HG03280 (cell line): ENCODE data around the gene CENPVL1.
"Not testable (repeated sequence)": the region's sequence is repeated elsewhere in the genome, so short reads cannot be mapped to it uniquely, and the experiment has no call there.

ENCODE experiments used
- ATAC-seq: cut with Tn5 transposase; IDR thresholded peaks from one replicate; pipeline ENCODE4 v1.9.1; 2021; ENCODE audit warnings: mild to moderate bottlenecking, moderate library complexity; ENCODE audit not compliant: unreplicated experiment

The CENPVL1 gene

DNA sequence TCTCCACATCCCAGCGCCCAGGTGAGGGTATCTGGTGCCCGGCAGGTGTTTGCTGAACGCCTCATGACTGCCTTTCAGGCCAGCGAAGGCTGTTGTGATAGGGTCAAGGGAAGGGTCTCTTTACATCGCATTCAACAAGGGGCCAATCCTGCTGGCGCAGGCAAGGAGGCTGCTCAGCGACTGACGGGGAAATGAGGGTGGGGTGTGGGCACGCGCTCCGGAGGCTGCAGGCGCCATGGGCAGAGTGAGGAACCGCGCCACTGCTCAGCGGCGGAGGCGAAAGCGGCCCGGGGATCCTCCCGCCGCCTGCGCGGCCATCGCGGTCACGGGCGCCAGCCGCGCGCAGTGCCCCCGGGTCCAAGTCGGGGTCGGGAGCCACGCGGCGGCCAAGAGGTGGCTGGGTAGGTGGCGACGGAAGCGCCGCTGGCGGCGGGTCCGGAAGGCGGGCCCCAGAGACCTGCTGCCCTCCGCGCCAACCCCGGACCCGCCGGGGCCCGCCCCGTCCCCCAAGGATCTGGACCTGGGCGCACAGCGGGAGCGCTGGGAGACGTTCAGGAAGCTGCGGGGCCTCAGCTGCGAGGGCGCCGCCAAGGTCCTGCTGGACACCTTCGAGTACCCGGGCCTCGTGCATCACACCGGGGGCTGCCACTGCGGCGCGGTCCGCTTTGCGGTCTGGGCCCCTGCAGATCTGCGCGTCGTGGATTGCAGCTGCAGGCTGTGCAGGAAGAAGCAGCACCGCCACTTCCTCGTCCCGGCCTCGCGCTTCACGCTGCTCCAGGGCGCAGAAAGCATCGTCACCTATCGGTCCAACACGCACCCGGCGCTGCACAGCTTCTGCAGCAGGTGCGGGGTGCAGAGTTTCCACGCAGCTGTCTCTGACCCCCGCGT is at the start of gene CENPVL1:
CENPVL1 (plus strand) TSS at position 236 of the 888 bp plus-strand sequence; CDS start at position 236, 0 bp downstream.
- ATAC-seq = not testable (repeated sequence)

DNA sequence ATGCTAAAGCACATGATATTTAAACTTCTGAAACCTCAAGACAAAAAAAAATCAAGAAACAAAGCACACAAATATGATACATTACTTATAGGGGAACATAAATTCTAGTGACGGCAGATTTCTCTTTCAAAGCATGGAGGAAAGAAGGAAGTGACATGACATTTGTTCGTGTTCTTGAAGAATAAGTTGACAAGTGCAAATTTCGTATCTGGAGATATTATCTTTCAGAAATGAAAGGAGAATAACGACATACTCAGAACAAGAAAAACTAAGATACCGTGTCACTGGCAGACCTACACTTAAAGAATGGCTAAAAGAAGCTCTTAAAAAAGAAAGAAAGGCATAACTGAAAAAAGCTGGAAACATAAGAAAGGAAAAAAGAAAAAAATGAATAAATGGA is 44.3 kb upstream of the CENPVL1 start:
- no peak for ATAC-seq

DNA sequence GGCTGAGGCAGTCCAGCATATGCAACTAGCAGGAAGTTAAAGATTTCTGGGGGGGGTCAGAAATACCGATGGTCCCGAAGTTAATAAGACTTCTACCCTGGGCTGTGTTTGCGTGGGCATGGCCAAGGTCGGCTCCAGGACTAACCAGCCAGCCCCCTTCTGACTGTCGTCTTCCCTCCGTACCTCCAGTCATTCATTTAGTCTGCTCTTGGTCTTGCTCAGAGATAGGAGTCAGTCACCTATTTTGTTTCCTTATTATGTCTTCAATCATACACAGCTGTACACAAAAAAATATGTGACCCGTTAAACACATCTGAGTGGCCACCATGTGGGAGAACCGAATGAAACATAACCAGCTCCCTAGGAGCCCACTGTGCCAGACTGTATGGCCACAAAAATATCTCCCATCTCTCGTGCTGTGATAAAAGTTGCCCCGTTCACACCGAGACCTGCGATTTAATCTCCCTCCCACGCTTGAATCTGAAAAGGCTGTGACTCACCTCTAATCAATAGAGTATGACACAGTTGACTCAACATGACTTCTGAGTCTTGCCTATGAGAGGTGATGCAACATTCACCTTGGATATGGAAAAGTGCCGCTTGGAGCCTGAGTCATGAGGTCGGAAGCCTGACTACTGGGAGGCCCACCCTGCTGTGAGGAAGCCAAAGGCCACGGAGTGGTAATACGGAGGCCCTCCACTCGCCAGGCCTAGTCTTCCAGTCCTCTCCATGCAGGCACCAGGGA is 30.5 kb upstream of the CENPVL1 start:
- ATAC-seq = not testable (repeated sequence)

DNA sequence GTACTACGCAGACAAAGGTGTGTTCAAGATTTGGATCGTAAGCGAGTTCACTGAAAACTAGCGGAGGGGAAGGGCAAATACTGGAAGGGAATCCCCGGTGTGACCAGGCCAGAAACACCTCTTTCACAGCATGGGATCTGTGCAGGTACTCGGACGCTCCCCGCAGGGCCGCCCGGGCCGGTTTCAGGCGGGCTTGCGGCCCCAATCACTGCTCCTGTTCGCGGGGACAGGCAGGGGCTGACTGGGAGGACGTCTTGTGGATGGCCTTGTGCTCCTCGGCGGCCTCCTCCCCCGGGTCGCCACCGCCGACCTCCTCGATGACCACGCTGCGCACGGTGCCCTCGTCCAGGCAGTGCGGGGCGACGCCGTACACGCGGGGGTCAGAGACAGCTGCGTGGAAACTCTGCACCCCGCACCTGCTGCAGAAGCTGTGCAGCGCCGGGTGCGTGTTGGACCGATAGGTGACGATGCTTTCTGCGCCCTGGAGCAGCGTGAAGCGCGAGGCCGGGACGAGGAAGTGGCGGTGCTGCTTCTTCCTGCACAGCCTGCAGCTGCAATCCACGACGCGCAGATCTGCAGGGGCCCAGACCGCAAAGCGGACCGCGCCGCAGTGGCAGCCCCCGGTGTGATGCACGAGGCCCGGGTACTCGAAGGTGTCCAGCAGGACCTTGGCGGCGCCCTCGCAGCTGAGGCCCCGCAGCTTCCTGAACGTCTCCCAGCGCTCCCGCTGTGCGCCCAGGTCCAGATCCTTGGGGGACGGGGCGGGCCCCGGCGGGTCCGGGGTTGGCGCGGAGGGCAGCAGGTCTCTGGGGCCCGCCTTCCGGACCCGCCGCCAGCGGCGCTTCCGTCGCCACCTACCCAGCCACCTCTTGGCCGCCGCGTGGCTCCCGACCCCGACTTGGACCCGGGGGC is 28.2 kb upstream of the CENPVL1 start:
- not testable (repeated sequence) for ATAC-seq

DNA sequence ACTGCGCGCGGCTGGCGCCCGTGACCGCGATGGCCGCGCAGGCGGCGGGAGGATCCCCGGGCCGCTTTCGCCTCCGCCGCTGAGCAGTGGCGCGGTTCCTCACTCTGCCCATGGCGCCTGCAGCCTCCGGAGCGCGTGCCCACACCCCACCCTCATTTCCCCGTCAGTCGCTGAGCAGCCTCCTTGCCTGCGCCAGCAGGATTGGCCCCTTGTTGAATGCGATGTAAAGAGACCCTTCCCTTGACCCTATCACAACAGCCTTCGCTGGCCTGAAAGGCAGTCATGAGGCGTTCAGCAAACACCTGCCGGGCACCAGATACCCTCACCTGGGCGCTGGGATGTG is 27.6 kb upstream of the CENPVL1 start, which contains the start of gene CENPVL2:
CENPVL2 (minus strand) TSS at position 112 of the 343 bp plus-strand sequence; CDS start at position 112, 0 bp downstream.
- ATAC-seq = not testable (repeated sequence)

DNA sequence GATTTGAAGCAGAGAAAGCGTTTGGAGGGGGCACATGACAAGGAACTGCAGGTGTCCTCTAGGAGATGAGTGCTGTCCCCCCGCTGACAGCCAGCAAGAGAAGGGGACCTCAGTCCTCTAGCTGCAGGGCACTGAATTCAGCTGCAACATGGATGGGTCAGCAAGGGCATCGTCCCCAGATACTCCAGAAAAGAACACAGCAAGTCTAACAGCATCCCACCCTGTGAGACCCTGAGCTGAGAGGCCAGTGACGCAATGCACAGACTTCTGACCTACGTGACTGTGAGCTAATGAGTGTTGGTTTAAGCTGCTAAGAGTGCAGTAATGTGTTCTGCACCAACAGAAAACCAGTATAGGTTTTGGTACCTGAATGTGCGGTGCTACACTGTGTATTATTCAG is 16.1 kb upstream of the CENPVL1 start:
- no peak for ATAC-seq

DNA sequence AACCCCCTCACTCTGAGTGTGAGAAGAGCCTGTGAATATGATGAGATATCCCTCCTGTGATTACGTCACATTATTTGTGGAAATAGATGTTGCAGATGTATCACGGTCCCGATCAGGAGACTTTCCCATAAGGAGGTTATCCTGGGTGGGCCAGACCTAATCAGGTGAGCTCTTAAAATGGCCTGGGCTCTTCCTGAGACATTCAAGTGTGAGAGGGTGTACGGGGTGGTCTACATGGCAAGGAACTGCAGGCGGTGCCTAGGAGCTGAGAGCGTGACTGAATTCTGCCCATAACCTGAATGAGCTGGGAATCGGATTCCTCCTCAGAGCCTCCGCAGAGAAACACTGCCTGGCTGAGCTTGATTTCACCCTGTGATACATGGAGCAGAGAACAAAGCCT is 12.9 kb upstream of the CENPVL1 start:
- no peak for ATAC-seq

DNA sequence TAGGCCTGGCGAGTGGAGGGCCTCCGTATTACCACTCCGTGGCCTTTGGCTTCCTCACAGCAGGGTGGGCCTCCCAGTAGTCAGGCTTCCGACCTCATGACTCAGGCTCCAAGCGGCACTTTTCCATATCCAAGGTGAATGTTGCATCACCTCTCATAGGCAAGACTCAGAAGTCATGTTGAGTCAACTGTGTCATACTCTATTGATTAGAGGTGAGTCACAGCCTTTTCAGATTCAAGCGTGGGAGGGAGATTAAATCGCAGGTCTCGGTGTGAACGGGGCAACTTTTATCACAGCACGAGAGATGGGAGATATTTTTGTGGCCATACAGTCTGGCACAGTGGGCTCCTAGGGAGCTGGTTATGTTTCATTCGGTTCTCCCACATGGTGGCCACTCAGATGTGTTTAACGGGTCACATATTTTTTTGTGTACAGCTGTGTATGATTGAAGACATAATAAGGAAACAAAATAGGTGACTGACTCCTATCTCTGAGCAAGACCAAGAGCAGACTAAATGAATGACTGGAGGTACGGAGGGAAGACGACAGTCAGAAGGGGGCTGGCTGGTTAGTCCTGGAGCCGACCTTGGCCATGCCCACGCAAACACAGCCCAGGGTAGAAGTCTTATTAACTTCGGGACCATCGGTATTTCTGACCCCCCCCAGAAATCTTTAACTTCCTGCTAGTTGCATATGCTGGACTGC is 2.8 kb downstream of the CENPVL1 start:
- ATAC-seq = not testable (repeated sequence)

DNA sequence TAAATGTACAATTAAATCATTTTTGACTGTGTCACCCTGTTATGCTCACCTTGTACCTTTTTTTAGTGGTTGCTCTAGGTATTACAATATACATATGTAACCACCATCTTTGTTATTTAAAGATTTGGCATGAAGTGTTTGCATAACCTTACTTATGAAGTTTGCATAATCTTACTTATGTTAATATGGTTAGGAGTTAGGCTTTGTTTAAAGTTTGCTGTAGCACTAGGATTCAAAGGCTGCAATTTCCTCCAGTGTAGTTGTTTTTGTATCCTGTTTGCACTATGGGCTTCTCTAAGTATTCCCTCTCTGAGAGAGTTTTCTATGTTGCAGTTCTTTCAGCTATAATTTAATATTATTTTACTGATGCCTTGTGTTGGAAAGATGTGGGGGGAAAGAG is 17.9 kb downstream of the CENPVL1 start:
- no peak for ATAC-seq

DNA sequence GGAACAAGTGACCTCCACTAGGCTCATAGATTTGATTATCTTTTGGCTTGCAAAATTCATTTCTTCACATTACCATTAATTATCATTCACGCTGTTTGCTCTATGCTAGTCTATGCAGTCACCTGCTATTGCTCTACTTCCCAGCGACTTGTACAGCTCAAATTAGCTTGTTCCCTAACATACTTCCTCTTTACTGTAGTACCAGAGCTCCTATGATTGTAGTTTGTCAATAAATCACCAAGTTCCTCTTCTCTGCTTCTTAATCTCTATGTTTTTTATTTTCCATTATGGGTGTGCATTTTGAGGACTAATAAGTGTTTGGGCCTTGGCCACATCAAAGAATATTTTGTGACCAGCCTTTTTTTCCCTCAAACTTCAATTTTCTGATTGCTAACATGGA is 26.8 kb downstream of the CENPVL1 start:
- ATAC-seq = no peak

DNA sequence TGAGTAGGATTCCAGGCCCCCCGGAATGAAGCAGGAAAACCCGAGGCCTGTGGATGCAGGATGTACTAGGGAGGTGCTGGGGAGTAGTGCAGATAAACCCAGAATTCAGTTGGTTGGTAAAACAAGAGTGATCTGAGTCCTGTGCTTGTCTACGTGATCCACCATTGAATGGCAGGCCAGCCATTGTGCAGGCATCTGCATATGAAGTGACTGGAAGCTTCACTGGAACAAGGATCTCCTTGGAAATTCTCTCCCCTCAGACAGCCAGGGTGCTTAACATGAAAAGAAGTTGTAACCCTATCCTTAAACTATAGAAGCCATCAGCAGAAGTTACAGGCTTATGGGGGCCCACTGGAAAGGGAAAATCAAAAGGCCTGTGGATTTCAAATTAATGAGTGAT is 32.3 kb downstream of the CENPVL1 start:
- no peak for ATAC-seq

DNA sequence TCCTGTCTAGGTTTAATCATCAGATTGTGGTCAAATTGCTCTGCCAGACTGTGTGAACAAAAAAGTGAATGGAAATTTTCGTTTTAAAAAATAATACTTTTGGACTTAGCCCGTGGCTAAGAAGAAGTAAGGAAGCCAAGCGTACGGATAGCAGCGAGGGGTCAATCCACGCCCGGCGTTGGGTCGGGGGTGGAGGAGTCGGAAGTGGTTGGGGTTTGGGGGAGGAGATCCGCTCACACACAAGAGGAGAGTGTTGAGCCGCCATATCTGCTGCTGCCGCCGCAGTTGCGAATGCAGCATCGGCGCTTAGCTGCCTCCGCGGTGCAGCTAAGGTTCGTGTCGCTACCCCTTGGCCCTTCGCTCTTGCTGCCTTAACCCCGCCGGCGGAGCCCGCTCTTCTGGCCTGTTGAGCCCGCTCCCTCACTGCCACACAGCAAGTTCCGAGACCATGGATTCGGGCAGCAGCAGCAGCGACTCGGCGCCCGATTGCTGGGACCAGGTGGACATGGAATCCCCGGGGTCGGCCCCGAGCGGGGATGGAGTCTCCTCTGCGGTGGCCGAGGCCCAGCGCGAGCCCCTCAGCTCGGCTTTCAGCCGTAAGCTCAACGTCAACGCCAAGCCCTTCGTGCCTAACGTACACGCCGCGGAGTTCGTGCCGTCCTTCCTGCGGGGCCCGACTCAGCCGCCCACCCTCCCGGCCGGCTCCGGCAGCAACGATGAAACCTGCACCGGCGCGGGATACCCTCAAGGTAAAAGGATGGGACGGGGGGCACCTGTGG is 33.1 kb downstream of the CENPVL1 start, which contains the start of gene GSPT2:
GSPT2 (plus strand) TSS at position 264 of the 779 bp plus-strand sequence; CDS start at position 449, 185 bp downstream.
- ATAC-seq = peak; percentile 92

DNA sequence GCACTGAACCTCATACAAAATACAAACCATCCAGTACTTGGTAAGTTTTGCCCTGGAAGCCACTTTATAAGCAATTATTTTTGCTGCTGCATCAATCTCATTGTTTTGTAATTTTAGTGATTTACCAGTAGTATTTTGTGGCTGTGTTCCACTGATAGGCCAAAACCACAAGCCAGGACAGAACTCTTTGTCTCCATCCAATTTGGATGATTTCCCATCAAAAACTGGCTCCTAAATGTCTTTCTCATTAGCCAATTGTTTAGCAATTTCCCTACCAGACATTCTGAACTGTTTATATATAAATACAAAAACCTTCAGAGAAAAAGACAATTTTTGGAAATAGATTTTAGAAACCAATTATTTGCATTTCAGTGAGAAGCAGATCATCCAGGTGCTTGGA is 37.4 kb downstream of the CENPVL1 start:
- ATAC-seq = no peak

DNA sequence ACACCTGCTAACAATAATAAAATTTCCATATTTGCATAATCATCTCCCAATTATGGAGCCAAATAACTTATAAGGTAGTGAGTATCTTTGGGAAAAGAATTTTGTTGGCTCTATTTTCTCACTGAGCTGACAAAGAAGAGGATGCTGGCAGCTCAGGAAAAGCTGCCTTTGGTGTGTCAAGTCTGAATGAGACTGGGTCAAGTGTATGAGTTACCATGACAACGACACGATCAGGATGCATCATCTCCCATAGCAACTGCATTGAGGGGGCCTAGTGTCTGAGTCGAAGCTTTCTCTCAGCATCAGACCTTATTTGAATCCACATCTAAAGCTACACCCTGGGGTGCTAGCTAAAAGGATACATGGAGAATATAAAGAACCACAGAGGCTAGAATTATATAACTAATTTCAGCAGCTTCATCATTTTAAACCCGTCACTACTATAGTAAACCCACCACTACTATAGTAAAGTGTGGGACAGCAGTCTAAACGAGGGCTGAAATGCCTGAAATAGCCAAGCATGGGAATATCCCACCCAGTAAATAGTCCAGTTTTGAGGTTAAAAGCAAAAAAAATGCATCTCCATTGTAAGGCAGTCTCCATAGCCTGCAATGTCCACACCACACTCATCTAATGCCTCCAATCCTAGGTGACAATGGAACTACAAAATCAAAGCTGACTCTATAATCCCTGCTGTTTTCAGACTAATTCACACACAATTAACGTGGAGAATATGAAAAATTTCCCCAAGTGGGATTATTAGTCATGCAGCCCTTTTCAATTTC is 48.9 kb downstream of the CENPVL1 start:
- no peak for ATAC-seq

DNA sequence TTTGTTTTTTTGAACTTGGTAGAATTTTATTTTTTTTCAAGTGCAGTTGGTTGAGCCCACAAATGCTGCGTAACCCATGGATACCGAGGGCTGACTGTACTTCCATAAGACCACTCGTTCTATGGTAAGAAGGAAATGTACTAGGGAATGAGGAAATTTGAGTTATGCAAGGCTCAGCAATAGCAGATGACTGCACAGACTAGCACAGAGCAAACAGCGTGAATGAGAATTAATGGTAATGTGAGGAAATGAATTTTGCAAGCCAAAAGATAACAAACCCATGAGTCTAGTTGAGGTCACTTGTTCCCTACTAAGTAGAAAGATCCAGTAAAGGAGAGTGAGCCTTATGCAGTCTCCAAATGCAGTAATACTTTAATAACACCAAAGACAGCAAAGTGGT is 50.3 kb downstream of the CENPVL1 start:
- no peak for ATAC-seq
